Measurements from ENCODE around the gene BARX1. TPM values are rescaled to one million over a fixed set of nuclear protein-coding genes. Genes with fewer than 3 reads are reported as not detected.

BARX1 gene
- total RNA-seq, 4 donors from 2014 or later, result not detected

GRCh38 chr9:93960221-93960970 lies 5.2 kb upstream of the BARX1 start:
- H3K4me3 ChIP-seq (ENCODE audit: low read depth, poor library complexity, severe bottlenecking), result no peak overlapping the region
- peak in 1 of 2 donors; percentile 85 for DNase-seq (ENCODE audit: low spot score in 2 of 2)
- no peak for TF ChIP-seq POLR2A (IDR thresholded peaks at IDR 0.05)
- TF ChIP-seq CTCF (IDR thresholded peaks at IDR 0.05), result no peak
- intact Hi-C loops (cut with DNase I; ENCODE audit: low total_unique reads), result loop anchor here (5.0 to 10.0 kb wide), 2 partner anchors 278 to 796 kb away; no protein-coding TSS in a partner anchor
- 16 to 21% methylated on average over 38 to 52 of the region's 63 CpGs for WGBS, 2 donors

GRCh38 chr9:93959739-93960154 lies 4.6 kb upstream of the BARX1 start:
- DNase-seq (ENCODE audit: low spot score in 2 of 2), result peak in 1 of 2 donors; percentile 64
- no peak for TF ChIP-seq CTCF (IDR thresholded peaks at IDR 0.05)
- no peak overlapping the region for H3K4me3 ChIP-seq (ENCODE audit: low read depth, poor library complexity, severe bottlenecking)
- intact Hi-C loops (cut with DNase I; ENCODE audit: low total_unique reads), result loop anchor here (5.0 to 10.0 kb wide), 2 partner anchors 277 to 795 kb away; no protein-coding TSS in a partner anchor
- WGBS, 2 donors, result 19 to 25% methylated on average over 10 of the region's 10 CpGs

GRCh38 chr9:93958819-93959682 lies 3.9 kb upstream of the BARX1 start:
- intact Hi-C loops (cut with DNase I; ENCODE audit: low total_unique reads), result no loop called here
- WGBS, 2 donors, result 5 to 8% methylated on average over 56 to 58 of the region's 66 CpGs
- TF ChIP-seq CTCF (IDR thresholded peaks at IDR 0.05), result no peak
- no peak for TF ChIP-seq POLR2A (IDR thresholded peaks at IDR 0.05)
- DNase-seq (ENCODE audit: low spot score in 2 of 2), result no peak
- H3K4me3 ChIP-seq (ENCODE audit: low read depth, poor library complexity, severe bottlenecking), result no peak overlapping the region

GRCh38 chr9:93958121-93958818 lies 3.1 kb upstream of the BARX1 start:
- intact Hi-C loops (cut with DNase I; ENCODE audit: low total_unique reads), result no loop called here
- DNase-seq (ENCODE audit: low spot score in 2 of 2), result no peak
- TF ChIP-seq CTCF (IDR thresholded peaks at IDR 0.05) (no peak), POLR2A (IDR thresholded peaks at IDR 0.05) (no peak)
- 31 to 34% methylated on average over 29 to 31 of the region's 49 CpGs for WGBS, 2 donors
- H3K4me3 ChIP-seq (ENCODE audit: low read depth, poor library complexity, severe bottlenecking), result no peak overlapping the region

- intact Hi-C loops (cut with DNase I; ENCODE audit: low total_unique reads), result no loop called here
- no peak for DNase-seq (ENCODE audit: low spot score in 2 of 2)
- WGBS, 2 donors, result 41 to 43% methylated on average over 11 to 12 of the region's 12 CpGs
- no peak for TF ChIP-seq CTCF (IDR thresholded peaks at IDR 0.05)
- TF ChIP-seq POLR2A (IDR thresholded peaks at IDR 0.05), result no peak
- H3K4me3 ChIP-seq (ENCODE audit: low read depth, poor library complexity, severe bottlenecking), result no peak overlapping the region
These were observed 1.0 kb upstream of the BARX1 start for GRCh38 chr9:93955981-93956784.
